ENCODE measurements around the gene SOX8.

- no peak for TF ChIP-seq CTCF (IDR thresholded peaks at IDR 0.05 in 2 of 3, conservative IDR thresholded peaks at IDR 0.05 in 1 of 3; ENCODE audit: control insufficient read depth in 2 of 3, extremely low read depth in 1 of 3, insufficient read depth in 1 of 3, low read depth in 3 of 3, low read length in 3 of 3)
- no peak for TF ChIP-seq REST (IDR thresholded peaks at IDR 0.05; ENCODE audit: low read depth, low read length)
- TF ChIP-seq SMAD1 (IDR thresholded peaks at IDR 0.05; ENCODE audit: low read depth, partially characterized antibody), result no peak
- TF ChIP-seq, protein P1, sequence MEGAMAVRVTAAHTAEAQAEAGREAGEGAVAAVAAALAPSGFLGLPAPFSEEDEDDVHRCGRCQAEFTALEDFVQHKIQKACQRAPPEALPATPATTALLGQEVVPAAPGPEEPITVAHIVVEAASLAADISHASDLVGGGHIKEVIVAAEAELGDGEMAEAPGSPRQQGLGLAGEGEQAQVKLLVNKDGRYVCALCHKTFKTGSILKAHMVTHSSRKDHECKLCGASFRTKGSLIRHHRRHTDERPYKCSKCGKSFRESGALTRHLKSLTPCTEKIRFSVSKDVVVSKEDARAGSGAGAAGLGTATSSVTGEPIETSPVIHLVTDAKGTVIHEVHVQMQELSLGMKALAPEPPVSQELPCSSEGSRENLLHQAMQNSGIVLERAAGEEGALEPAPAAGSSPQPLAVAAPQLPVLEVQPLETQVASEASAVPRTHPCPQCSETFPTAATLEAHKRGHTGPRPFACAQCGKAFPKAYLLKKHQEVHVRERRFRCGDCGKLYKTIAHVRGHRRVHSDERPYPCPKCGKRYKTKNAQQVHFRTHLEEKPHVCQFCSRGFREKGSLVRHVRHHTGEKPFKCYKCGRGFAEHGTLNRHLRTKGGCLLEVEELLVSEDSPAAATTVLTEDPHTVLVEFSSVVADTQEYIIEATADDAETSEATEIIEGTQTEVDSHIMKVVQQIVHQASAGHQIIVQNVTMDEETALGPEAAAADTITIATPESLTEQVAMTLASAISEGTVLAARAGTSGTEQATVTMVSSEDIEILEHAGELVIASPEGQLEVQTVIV (IDR thresholded peaks at IDR 0.05; ENCODE audit: borderline replicate concordance, partially characterized antibody), result no peak
- TF ChIP-seq EZH2 (IDR thresholded peaks at IDR 0.05; ENCODE audit: borderline replicate concordance, control insufficient read depth, low read depth, low read length), result no peak
- no peak for TF ChIP-seq ZNF24 (IDR thresholded peaks at IDR 0.05)
- TF ChIP-seq RAD21 (IDR thresholded peaks at IDR 0.05; ENCODE audit: insufficient read depth, low read depth, low read length), result no peak
- TF ChIP-seq, protein P2, sequence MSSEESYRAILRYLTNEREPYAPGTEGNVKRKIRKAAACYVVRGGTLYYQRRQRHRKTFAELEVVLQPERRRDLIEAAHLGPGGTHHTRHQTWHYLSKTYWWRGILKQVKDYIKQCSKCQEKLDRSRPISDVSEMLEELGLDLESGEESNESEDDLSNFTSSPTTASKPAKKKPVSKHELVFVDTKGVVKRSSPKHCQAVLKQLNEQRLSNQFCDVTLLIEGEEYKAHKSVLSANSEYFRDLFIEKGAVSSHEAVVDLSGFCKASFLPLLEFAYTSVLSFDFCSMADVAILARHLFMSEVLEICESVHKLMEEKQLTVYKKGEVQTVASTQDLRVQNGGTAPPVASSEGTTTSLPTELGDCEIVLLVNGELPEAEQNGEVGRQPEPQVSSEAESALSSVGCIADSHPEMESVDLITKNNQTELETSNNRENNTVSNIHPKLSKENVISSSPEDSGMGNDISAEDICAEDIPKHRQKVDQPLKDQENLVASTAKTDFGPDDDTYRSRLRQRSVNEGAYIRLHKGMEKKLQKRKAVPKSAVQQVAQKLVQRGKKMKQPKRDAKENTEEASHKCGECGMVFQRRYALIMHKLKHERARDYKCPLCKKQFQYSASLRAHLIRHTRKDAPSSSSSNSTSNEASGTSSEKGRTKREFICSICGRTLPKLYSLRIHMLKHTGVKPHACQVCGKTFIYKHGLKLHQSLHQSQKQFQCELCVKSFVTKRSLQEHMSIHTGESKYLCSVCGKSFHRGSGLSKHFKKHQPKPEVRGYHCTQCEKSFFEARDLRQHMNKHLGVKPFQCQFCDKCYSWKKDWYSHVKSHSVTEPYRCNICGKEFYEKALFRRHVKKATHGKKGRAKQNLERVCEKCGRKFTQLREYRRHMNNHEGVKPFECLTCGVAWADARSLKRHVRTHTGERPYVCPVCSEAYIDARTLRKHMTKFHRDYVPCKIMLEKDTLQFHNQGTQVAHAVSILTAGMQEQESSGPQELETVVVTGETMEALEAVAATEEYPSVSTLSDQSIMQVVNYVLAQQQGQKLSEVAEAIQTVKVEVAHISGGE (CRISPR knock-in tag; IDR thresholded peaks at IDR 0.05), result no peak
- TF ChIP-seq POLR2AphosphoS2 (IDR thresholded peaks at IDR 0.05; ENCODE audit: low read depth, low read length), result no peak
- TF ChIP-seq ETV6 (conservative IDR thresholded peaks at IDR 0.05 in 1 of 2, IDR thresholded peaks at IDR 0.05 in 1 of 2; ENCODE audit: borderline replicate concordance in 1 of 2, low read depth in 1 of 2), result no peak
- TF ChIP-seq TCF3 (IDR thresholded peaks at IDR 0.05; ENCODE audit: borderline replicate concordance, insufficient read depth, low read depth, low read length), result no peak
- no peak for TF ChIP-seq POLR2A (IDR thresholded peaks at IDR 0.05; ENCODE audit: low read depth, low read length)
- TF ChIP-seq POLR2AphosphoS5 (IDR thresholded peaks at IDR 0.05; ENCODE audit: low read length), result no peak
- TF ChIP-seq SUPT20H (IDR thresholded peaks at IDR 0.05; ENCODE audit: borderline replicate concordance, control insufficient read depth, low read depth, low read length), result no peak
These were observed 48.7 kb upstream of the SOX8 start for GRCh38 chr16:932831-933330.

Data from GM12878 (cell line).